ENCODE data around the gene SRCAP.

DNA sequence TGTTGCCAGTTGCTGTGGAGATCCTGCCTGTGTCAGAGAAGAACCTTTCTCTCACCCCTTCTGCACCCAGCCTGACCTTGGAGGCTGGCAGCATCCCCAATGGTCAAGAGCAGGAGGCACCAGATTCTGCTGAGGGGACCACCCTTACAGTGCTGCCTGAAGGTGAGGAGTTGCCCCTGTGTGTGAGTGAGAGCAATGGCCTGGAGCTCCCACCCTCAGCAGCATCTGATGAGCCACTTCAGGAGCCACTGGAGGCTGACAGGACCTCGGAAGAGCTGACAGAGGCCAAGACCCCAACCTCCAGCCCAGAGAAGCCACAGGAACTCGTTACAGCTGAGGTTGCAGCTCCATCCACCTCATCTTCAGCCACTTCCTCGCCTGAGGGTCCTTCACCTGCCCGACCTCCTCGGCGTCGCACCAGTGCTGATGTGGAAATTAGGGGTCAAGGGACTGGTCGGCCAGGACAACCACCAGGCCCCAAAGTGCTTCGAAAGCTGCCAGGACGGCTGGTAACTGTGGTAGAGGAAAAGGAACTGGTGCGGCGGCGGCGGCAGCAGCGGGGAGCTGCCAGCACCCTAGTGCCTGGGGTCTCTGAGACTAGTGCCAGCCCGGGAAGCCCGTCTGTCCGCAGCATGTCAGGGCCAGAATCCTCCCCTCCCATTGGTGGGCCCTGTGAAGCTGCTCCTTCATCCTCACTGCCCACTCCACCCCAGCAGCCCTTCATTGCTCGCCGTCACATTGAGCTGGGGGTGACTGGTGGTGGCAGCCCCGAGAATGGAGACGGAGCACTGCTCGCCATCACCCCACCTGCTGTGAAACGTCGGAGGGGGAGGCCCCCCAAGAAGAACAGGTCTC, 39.0 kb downstream of the SRCAP start:
- TF ChIP-seq, protein P1, sequence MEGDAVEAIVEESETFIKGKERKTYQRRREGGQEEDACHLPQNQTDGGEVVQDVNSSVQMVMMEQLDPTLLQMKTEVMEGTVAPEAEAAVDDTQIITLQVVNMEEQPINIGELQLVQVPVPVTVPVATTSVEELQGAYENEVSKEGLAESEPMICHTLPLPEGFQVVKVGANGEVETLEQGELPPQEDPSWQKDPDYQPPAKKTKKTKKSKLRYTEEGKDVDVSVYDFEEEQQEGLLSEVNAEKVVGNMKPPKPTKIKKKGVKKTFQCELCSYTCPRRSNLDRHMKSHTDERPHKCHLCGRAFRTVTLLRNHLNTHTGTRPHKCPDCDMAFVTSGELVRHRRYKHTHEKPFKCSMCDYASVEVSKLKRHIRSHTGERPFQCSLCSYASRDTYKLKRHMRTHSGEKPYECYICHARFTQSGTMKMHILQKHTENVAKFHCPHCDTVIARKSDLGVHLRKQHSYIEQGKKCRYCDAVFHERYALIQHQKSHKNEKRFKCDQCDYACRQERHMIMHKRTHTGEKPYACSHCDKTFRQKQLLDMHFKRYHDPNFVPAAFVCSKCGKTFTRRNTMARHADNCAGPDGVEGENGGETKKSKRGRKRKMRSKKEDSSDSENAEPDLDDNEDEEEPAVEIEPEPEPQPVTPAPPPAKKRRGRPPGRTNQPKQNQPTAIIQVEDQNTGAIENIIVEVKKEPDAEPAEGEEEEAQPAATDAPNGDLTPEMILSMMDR (IDR thresholded peaks at IDR 0.05), result no peak
- TF ChIP-seq EZH2 (IDR thresholded peaks at IDR 0.05) (no peak), EZH2phosphoT487 (IDR thresholded peaks at IDR 0.05) (no peak)

Data from neural progenitor cell (in vitro differentiated cells).